GM19240 (cell line): Measurements from ENCODE around the gene SH3PXD2A.

Experiments used
- DNase-seq: peaks from one replicate; pipeline ENCODE4 v3.0.0; 2011; ENCODE audit warnings: low spot score; ENCODE audit not compliant: insufficient read length

The SH3PXD2A gene

DNA sequence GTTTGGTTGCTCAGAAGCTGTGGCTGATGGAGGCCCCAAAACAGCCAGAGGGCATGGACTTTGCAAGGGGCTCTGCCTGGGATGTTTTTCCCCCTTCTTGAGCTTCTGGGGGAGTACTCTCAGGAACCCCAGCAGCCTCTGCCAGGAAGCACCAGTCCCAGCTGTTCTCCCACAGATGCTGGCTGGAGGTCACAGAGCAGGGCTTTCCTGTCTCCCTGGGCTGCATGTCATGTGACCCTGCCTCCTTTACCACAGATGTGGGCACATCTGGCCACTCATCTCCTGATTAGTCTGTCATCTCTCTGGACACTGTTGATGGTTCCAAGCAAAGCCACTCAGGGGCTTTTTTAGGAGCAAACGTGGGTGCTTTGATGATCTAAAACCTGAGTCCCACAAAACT, 225.2 kb downstream of the SH3PXD2A start:
- DNase-seq, result no peak

DNA sequence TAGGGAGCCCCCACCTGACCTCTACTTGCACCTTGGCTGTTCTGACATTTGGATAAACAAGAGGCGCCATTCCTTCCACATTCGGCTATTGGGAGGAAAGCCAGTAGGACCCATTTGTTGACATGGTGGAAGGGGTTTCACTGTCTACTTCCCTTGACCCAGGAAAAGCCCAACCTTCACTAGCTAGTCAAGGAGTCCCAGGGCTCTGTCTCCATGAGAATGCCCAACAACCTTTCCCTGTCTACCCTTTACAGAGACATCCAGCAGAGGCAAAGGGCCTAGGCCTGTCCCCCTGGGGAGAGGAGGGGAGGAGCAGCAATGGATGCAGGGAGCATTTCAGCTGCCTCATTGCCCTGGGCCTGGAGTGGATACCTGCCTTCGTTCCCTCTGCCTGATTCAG, 225.8 kb downstream of the SH3PXD2A start:
- no peak for DNase-seq

DNA sequence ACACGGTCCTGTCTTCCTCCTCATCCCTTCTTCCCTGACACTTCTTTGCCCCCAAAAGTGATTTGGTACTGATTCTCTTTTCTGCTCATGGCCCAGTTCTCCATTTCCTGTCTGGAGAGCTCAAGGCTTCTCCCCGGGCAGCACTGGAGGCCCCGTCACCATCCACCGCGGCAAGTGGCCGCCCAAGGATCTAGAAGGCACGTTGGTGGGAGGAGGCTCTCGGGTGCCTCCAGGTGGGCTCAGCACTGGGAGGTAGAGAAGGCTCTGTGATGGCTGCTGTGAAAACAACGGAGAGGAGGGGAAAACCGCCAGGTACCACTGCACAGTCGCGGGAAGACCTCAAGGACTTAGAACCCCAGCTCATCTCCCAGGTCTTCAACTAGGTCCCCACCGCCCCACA, 227.5 kb downstream of the SH3PXD2A start:
- DNase-seq, result no peak

DNA sequence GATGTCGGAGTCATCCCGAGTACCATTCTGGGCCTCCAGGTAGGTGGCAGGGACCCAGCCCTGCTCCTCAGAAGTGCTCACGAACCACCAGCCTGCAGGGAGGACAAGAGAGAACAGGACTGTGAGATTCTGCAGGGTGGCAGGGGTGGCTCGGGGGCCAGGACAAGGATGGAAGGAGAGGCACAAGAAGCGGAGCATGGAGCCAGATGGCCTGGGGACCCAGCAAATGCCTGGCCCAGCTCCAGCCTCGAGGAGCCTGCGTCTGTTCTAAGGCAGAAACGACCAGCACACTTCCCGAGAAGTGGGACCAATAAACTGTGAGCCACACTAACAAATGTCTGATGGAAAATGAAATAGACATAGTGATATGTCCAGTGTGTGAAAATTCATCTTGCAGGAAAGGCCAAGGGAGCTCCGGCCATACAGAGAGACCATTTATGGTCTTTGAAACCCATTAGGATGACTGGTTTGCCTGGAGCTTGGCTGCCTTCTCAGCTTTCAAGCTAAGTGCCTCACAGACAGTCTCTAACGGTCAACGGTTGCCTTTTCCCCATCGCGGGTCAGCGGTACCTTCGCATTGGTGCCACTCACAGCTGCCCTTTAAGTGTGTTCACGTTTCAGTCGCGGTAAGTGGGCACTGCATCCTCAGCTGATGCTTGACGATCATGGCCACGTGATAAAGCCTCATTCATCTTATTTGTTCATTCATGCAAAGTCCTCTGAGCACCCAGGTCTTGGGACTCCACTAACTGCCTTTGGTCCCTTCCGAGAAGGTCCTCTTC, 228.1 kb downstream of the SH3PXD2A start:
- DNase-seq, result no peak

DNA sequence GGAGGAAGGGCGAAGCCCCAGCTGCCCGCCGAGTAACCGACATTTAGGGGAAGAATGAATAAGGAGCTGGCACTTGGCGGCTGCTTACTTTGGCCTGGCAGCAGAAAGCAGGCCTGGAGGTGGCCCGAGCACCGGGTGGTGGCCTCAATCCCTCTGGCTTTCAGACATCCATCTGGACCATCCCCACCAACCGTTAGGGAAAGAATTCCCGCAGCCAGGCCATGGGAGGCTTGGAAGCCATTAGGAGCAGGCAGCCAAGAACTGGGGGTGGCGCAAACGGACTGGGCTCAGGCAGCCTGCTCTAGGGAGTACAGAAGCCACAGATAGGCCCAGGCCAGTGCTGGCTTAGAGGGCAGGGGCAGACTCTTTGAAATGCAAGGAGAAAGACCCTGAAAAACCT, 229.2 kb downstream of the SH3PXD2A start:
- DNase-seq, result no peak

DNA sequence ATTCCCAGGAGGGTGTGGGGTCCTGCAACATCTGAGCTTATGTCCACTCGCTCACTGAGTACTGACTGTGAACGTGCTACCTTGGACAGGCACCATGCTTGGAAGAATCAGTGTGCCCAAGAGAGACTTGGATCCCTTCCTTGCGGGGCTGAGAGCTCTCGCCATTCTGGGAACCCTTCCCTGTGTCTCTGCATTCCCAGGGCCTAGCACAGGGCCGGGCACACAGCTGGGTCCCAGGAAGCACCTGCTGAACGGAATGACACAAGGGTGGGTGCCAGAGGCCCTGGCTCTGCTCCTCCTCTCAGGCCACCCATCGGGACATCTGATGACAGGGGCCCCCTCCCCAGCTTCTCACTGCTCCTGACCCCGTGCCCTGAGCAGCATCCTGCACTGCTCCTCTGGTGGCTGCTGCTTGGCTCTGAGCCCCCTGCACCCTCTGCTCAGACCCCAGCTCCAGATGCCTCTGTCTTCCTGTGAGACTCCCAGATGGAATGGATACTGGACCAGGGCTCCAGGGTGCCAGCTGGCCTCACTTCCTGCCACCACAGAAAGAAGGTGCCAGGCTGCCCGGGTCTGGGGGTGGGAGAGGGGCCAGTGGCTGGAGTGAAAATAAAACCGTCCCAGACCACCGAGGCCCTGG, 232.3 kb downstream of the SH3PXD2A start:
- no peak for DNase-seq

DNA sequence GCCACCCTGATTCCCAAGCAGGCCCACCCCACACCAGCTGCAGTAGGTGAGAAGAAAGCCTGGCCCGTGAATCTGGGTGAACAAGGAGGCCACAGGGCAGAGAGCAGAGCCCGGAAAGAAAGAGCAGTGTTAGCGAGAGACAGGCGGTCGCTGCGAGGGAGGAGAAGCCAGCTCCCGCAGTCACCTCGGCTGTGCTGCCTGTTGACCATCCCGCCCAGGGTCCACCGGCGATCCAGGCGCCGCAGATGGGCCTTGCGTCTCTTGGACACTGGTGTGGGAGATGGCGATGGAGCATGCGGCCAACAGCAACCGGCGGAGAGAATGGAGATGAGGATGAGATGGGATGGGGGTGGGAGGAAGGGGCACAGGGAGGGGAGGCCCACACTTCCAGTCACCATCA, 233.1 kb downstream of the SH3PXD2A start:
- DNase-seq, result no peak

DNA sequence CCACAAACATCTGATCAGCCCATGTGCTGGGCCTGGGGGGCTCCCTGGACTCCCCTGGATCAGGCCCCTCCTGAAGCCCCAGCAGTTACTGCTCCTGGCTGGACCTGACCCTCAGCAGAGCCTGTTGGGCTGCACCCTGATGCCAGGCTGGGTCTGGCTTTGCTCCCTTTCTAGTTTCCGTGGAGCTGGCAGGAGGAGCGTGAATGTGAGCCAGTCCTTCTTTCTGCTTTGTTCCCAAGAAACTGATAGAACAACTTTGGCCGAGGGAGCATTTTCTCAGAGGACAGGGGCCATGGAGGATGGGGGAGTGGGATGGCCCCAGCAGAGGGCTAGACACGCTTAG, 233.6 kb downstream of the SH3PXD2A start:
- DNase-seq, result no peak

DNA sequence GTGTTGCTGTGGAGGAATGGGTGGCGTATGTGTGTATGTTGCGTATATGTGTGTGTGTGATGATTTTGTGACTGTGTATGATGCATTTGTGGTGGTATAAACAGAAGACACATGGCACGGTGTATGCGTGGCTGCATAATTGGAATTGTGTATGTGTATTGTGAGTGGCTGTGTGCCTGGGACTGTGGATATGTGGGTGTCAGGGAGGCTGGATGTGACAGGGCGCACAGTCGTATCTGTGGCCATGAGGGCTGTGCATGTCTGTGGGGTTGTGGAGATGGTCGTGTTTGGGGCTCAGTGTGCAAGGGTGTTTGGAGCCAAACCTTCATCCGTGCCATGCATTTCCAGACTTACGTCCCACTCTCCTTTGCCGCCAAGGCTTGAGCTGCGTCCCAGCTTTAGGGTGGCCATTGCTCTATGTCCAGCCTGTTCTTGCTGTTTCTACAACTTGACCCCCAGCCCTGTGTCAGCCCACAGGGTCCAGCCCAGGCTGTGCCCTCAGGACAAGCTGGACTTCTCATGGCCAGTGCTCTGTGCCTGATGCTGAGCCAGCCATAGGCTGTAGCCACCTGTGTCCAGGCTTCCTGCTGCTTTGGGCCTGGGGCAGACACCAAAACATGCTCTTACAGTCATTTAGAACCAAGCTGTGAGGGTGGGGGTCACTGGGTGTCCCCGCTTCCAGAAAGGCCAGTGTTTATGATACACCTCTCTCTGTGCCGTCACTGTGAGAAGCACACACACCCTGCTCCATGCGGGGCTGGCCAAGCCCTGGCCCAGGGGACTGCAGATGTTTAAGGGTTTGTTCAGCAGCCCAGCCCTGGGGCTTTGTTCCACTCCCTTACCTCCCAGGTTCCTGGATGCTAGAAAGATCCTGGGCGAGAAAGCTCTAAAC, 234.2 kb downstream of the SH3PXD2A start:
- no peak for DNase-seq

DNA sequence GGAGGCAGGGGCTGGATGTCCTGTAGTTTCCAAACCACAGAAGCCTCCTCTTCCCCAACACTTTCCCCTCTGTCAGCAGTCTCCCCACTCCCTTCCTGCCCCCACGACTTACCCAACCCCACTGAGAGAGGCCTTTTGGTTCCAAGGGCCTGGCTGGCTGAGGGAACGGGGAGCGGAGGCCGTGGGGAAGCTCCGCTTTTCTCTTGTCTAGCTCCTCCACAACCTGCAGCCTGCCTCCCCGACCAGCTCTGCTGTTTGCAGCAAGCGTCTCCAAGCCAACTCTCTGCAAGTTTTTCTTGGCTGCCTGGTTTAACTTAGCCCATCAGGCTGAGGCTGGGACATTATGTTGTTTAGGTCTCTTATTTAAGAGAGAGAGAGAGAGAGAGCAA, 235.0 kb downstream of the SH3PXD2A start:
- DNase-seq, result no peak

DNA sequence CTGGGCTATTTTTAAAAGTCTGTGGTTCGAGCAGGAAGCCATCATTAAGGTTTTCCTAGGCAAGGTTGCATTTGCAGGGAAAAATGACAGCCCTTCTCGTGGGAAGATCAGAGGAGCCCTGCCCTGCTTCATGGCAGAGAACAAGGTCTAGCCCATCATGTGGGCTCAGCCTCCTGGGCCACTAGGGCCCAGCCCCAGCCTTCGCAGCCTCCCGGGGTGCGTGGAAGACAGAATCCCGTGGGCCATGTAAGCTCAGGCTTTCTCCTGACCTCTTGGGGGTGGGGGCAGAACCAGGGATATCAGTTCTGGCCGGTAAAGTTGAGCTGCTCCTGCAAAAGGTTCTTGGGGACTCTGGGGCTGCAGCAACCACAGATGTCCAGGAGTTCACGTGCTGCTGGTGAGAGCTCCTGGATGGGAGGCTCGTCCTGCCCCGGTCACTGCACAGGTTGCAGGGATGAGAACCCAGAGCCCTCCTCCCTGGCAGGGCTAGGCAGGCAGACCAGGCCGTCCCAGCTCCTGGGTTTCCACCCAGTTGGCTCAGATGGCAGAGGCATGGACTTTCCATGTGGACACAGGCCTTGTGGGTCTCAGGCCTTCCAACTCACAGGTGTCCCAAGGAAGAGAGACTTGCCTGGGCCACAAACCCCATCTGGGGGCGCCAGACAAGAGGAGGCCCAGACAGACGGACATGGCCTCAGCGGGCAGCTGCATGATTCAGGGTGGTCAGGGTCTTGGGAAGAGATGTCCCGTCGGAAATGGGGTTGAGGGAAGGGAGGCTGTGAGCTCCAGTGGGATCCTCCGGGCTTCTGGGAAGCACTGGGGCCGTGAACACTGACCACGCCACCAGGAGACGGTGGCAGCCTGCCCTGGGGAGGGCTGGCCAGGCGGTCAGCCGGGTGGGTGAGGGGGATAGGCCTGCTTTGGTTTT, 235.7 kb downstream of the SH3PXD2A start:
- no peak for DNase-seq

DNA sequence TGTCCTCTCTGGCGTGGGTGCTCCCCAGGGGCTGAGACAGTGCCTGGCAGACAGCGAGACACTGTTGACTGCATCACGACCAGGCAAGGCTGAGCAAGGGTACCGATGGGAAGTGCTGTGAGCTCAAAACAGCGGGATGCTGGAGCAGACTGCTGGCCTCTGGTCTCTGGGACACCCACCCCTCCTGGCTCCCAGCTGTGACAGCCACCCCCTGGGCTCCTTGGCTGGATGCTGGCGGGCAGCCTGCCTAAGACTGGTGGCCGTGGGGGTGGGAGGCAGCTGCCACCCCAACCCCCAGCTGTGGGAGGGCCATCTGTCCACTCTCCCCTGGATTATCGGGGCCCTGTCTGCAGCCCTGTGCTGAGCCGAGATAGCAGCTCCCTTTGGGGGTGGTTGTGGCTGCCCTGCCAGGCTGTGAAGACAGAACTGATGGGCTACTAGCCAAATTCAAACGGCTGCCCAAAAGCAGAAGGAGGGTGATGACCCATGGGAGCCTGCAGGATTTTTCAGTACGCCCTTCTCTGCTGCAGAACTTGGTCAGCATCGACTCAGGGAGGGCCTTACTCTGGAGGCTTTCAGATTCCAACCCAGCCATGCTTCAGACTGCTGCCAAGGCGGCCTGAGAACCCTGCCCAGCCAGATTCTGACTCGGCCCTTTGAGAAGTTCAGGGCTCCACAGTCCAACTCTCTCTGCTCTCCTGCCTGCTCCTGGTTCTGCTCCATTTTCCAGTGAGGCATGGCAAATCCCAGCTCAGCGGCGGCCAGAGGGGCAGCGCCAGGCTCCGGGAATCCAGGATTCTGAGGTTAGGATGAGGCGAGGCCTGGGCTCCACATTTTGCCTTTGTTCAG, 236.6 kb downstream of the SH3PXD2A start:
- DNase-seq, result no peak

DNA sequence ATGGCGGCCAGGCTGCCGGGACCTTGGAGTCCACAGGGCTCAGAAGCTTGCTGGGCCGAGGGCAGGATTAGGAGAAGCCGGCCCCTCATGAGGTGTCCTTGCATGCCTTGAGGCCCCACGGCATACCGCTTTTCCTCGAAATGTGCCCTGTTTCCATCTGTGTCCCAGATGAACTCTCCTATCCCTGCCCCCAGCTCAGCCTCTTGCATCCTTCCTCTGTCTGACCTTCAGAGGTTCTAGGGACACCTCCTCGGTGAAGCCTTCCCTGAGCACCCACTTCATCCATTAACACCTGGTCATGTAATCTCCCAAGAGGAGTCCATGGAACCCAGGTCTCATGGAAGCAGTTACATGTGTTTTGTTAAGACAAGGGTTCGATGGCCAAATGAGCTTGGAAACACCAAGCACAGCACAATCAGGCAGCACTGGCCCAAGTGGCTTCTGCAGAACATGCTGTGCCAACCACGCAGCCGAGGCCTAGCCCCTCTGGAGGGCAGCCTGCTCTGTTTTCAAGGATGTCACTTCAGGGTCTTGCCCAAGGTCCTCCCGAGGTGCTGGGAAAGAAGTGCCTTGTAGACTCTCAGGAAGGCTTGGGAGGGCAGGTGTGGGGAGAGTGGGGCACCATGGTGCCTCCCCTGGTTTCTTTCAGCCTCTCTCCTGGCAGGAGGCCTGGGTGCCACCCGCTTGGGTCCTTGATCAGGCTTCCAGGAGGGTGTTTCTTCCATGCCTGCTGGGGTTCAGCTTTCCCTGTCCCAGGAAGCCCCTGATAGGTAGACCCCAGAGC, 237.6 kb downstream of the SH3PXD2A start:
- no peak for DNase-seq

DNA sequence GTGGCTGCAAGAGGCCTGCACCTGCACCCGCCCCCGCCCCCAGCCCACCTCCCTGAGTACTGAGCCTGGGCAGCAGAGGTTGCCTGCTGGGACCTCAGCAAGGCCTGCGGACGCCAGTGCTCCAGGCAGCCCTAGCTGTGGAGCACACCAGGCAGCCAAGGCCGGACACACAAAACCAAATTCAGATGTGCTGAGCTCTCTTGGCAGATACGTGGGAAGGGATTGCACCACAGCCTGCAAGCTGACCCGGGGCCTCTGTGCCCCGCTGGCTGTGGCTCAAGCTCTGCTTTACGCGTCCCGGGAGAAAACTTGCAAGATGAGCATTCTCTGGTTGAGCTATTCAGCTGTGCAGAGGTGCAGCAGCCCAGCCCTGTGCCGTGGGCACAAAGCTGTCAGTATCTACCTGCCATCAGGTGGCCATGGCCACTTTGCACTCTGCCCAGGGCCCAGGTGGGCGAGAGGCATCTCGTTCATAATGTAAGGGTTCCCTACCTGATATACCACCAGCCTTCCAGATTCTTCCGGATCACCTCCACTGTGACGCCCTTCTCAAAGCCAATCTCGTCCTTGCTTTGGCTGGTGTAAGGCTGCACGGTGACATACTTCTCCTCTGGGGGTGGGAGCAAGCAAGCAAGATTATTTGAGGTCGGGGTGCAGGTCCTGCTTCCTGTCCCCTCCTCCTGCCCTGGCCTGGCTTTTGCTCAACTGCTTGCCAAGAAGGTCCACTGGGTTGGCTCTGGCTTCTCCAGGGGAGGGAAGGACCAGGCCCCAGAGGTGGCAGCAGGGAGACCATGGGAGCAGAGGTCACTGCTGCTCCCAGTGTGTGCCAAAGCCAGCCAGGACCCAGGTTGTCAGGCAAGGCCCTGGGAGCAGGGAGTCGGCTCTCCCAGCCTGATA, 238.4 kb downstream of the SH3PXD2A start:
- no peak for DNase-seq

DNA sequence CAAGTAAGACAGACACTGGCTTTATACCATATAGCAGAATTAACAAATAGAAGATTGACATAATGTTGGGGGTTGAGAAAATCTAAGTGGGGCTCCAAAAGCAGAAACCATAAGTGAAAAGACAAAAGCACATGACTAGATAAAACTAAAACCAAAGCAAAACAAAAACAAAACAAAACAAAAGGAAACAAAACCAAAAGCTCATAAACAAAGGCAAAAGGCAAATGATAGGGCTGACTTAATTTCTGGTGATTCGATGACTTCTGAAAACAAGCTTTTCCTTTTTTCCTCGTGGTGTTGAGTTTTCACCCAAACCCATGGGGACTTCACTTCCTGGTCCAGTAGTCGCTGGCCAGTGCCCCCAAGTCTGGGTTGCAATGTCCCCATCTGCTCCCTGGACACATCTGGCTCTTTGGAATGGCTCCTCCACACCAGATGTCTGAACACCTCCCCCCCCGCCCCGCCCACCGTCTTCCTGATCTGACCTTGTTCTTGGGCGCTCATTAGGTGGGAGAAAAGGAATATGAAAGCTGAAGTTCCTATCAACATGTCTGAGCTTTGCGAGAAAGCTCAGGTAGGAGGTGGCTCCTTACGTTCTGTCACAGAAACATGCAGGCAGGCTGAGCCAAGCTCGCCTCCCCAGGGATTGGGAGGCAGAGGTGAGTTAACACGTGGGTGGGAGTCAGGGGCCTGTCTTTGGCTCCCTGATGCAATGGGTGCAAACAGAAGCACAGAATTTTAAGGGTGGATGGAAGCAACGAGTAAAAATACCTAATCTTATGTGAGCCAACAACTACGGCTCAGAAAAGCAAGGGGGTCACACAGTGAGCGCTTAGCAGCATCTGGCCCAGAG, 240.8 kb downstream of the SH3PXD2A start:
- no peak for DNase-seq

DNA sequence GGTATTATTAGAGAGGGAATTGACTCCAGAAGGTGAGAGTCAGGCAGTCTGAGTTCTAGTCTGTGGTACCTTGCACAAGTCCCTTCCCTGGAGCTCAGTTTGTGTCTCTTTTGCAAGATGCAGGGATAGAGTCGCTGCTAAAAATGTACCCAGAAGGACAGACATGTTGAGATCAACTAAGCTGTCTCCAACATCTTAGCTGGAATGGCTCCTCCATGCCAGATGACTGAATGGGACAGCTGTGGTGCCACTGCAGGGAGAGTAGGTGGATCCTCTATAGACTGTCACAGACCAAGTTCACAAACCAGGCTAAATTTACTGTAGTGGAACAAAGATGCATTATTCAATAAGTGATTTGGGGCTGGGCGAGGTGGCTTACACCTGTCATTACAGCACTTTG, 241.8 kb downstream of the SH3PXD2A start:
- no peak for DNase-seq
